Measurements from ENCODE around the gene KNDC1. TPM values are rescaled to one million over a fixed set of nuclear protein-coding genes. Genes with fewer than 3 reads are reported as not detected.

Gene KNDC1
- total and polyA plus RNA-seq, 2 of the 13 experiments (the other 11 are each of a cell fraction or from before 2014, with no cell fraction given), result 0.69 TPM; not detected in 1

DNA sequence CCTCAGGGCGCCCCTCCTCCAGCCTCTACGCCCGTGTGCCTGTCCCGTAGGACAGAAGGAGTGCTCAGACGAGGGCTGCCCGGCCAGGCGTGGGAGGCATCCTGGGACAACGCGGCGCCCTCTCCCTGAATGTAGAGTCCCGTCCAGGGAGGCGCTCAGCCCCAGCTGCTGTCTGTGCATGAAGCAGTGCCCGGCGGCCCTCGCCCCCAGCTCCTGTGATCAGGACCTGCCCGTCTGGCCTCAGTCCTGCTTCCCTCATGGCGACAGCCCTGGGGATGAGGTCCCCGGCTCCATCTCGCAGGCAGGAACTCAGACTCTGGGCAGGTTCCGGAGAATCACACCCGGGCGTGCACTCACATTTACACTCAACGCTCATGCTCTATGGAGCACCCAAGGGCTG lies 45.1 kb downstream of the KNDC1 start (continued):
- TF ChIP-seq AGO1 (IDR thresholded peaks at IDR 0.05; ENCODE audit: low read depth, low read length, poor library complexity, severe bottlenecking) (no peak), ZNF839 (CRISPR knock-in tag; IDR thresholded peaks at IDR 0.05; ENCODE audit: borderline replicate concordance) (no peak), ZNF713 (CRISPR knock-in tag; IDR thresholded peaks at IDR 0.05) (no peak), REST (IDR thresholded peaks at IDR 0.05; ENCODE audit: borderline replicate concordance in 1 of 2, low read depth in 1 of 2, low read length in 2 of 2) (no peak), HNRNPK (IDR thresholded peaks at IDR 0.05; ENCODE audit: low read depth, low read length, poor library complexity, severe bottlenecking) (no peak), ZNF740 (CRISPR knock-in tag; IDR thresholded peaks at IDR 0.05) (no peak), HMG20B (CRISPR knock-in tag; conservative IDR thresholded peaks at IDR 0.05) (no peak), ZNF234 (CRISPR knock-in tag; conservative IDR thresholded peaks at IDR 0.05) (no peak)

DNA sequence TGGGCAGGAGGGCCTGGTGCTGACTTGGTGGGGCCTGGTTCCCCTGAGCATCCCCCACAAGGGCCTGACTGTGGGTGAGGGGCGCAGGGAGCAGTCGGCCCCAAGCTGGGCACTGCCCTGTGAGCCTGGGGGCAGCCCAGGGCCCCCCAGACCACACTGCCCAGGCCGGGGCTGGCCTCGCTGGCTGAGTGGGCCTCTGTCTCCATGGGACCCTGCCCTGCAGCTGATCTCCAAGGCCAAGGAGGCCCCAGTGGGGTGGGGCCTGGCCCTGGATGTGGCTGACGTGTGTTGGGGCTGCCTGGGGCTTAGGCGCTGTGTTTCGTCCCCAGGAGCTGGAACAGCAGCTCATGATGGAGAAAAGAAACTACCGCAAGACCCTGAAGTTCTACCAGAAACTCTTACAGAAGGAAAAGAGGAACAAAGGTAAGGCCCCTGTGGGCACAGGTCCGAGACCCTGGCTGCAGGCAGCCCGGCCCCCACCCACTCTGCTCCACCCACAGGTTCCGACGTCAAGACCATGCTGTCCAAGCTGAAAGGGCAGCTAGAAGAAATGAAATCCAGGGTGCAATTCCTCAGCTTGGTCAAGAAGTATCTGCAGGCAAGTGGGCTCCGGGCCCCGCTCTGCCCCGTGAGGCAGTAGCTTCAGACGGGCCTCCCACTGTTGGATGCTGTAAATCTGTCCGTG lies 46.5 kb downstream of the KNDC1 start:
- no peaks in the 10 kb centered on the region for H4K20me1 ChIP-seq (ENCODE audit: insufficient read depth, low read length)
- FAIRE-seq (no peak), DNase-seq (ENCODE audit: low spot score) (no peak), ATAC-seq (no peak)
- no peaks in the 10 kb centered on the region for H3K9me3 ChIP-seq (ENCODE audit: low read length)
- ChIA-PET CTCF (ENCODE audit: low intra/inter-chr PET ratio, low total read pairs) (no interaction called here), POLR2A (no interaction called here)
- no peak overlapping the region for H3K4me2 ChIP-seq (ENCODE audit: low read depth, low read length)
- WGBS (ENCODE audit: low lambda C conversion rate), result 43% methylated on average over 8 of the region's 17 CpGs
- intact Hi-C loops (cut with micrococcal nuclease; ENCODE audit: unreplicated experiment) (no loop called here), in situ Hi-C loops (cut with HindIII; ENCODE audit: extremely low pct_ligation_motif_present, low pct_unique_long_range_greater_than_20kb) (no loop called here)
- no peaks in the 10 kb centered on the region for H3K79me2 ChIP-seq (ENCODE audit: insufficient read depth, low read length)
- H3K27me3 ChIP-seq (ENCODE audit: control insufficient read depth in 1 of 2, insufficient read depth in 2 of 2, low read length in 2 of 2), result peaks cover 24 to 63% of the 10 kb centered on the region in 2 experiments; a peak in 4 of 5 replicates
- H3K9ac ChIP-seq (ENCODE audit: insufficient read depth, low read depth, low read length), result no peak overlapping the region
- no peak overlapping the region for H2AFZ ChIP-seq (ENCODE audit: low read length)
- no peak overlapping the region for H3K4me3 ChIP-seq (replicated peaks in 1 of 3; ENCODE audit: insufficient read depth in 1 of 3, low read depth in 2 of 3, low read length in 3 of 3)
- no peak overlapping the region for H3K27ac ChIP-seq (ENCODE audit: extremely low read length, insufficient read depth, low read length)
- no peaks in the 10 kb centered on the region for H3K36me3 ChIP-seq (replicated peaks in 1 of 2; ENCODE audit: control insufficient read depth in 1 of 2, insufficient read depth in 2 of 2, low read length in 2 of 2)
- no TSS peak for BruUV-seq (replicated peaks)
- no peaks in the 10 kb centered on the region for H3K4me1 ChIP-seq (ENCODE audit: insufficient read depth, low read length)
- TF ChIP-seq MXI1 (IDR thresholded peaks at IDR 0.05; ENCODE audit: borderline replicate concordance, low read depth, low read length), result no peak
- TF ChIP-seq MEF2D (CRISPR knock-in tag; IDR thresholded peaks at IDR 0.05), result no peak
- no peak for TF ChIP-seq ZFP90 (CRISPR knock-in tag; IDR thresholded peaks at IDR 0.05; ENCODE audit: borderline replicate concordance)
- no peak for TF ChIP-seq TRAFD1 (CRISPR knock-in tag; IDR thresholded peaks at IDR 0.05; ENCODE audit: borderline replicate concordance)
- no peak for TF ChIP-seq ZNF598 (CRISPR knock-in tag; IDR thresholded peaks at IDR 0.05; ENCODE audit: borderline replicate concordance)
- no peak for TF ChIP-seq FOXA3 (CRISPR knock-in tag; IDR thresholded peaks at IDR 0.05)
- TF ChIP-seq MZF1 (CRISPR knock-in tag; IDR thresholded peaks at IDR 0.05; ENCODE audit: borderline replicate concordance), result no peak
- no peak for TF ChIP-seq ZNF282 (IDR thresholded peaks at IDR 0.05; ENCODE audit: partially characterized antibody)
- TF ChIP-seq RELA (CRISPR knock-in tag; IDR thresholded peaks at IDR 0.05), result no peak
- TF ChIP-seq SOX6 (IDR thresholded peaks at IDR 0.05), result no peak
- TF ChIP-seq SOX6 (CRISPR knock-in tag; IDR thresholded peaks at IDR 0.05), result no peak

Data from HepG2 (cell line).